Loucy (cell line): ENCODE results near the gene MARCO.

Source experiments
- H2AFZ ChIP-seq: fragments of 200-600 bp; sonication (generic); 2 replicates; pipeline ENCODE4 v1.6.0; 2016; ENCODE audit warnings: antibody characterized with exemption, mild to moderate bottlenecking, low read length, moderate library complexity
- H3F3A ChIP-seq: fragments of 200-600 bp; 2 replicates; pipeline ENCODE4 v1.6.0; 2016; ENCODE audit warnings: antibody characterized with exemption, low read depth, mild to moderate bottlenecking
- H3K27me3 ChIP-seq: fragments of 200-600 bp; sonication (generic); 2 replicates; pipeline ENCODE4 v1.6.1; 2014; ENCODE audit warnings: low read length, mild to moderate bottlenecking; ENCODE audit not compliant: insufficient read depth, poor library complexity, severe bottlenecking
- H3K36me3 ChIP-seq: fragments of 200-600 bp; sonication (generic); 2 replicates; pipeline ENCODE4 v1.6.1; 2016; ENCODE audit warnings: low read length; ENCODE audit not compliant: insufficient read depth
- H3K4me1 ChIP-seq: fragments of 200-600 bp; sonication (generic); 2 replicates; pipeline ENCODE4 v1.5.1; 2014; ENCODE audit warnings: low read length, mild to moderate bottlenecking; ENCODE audit not compliant: insufficient read depth, poor library complexity, severe bottlenecking
- H3K4me2 ChIP-seq: fragments of 200-600 bp; sonication (generic); 2 replicates; pipeline ENCODE4 v1.6.0; 2014; ENCODE audit warnings: antibody characterized with exemption, low read length, low read depth, mild to moderate bottlenecking; ENCODE audit not compliant: poor library complexity, severe bottlenecking
- H3K4me3 ChIP-seq: fragments of 200-600 bp; sonication (generic); 2 replicates; pipeline ENCODE4 v1.5.1; 2014; ENCODE audit warnings: low read length, mild to moderate bottlenecking, mixed read lengths; ENCODE audit not compliant: poor library complexity, severe bottlenecking
- H3K79me2 ChIP-seq: fragments of 200-600 bp; sonication (generic); 2 replicates; pipeline ENCODE4 v1.6.1; 2014; ENCODE audit warnings: low read length; ENCODE audit not compliant: insufficient read depth
- H3K9ac ChIP-seq: fragments of 200-600 bp; sonication (generic); 2 replicates; pipeline ENCODE4 v1.6.0; 2014; ENCODE audit warnings: mild to moderate bottlenecking, low read depth, low read length, moderate library complexity; ENCODE audit not compliant: poor library complexity, severe bottlenecking
- H3K9me2 ChIP-seq: fragments of 200-600 bp; sonication (generic); replicated peaks from 2 replicates; pipeline ENCODE4 v1.6.1; 2016; ENCODE audit warnings: low read depth, low read length, mixed read lengths
- H3K9me3 ChIP-seq: fragments of 200-600 bp; sonication (generic); 2 replicates; pipeline ENCODE4 v1.6.1; 2014; ENCODE audit warnings: mild to moderate bottlenecking, antibody characterized with exemption, low read length, low read depth; ENCODE audit not compliant: insufficient read depth
- H4K20me1 ChIP-seq: fragments of 200-600 bp; sonication (generic); 2 replicates; pipeline ENCODE4 v1.6.0; 2014; ENCODE audit warnings: antibody characterized with exemption, low read length, mild to moderate bottlenecking; ENCODE audit not compliant: insufficient read depth, poor library complexity, severe bottlenecking
- EZH2phosphoT487 ChIP-seq: fragments of 200-600 bp; IDR thresholded peaks from 2 replicates; pipeline ENCODE4 v1.6.1; 2018; ENCODE audit warnings: antibody characterized with exemption, mild to moderate bottlenecking, moderate library complexity, borderline replicate concordance
- TF ChIP-seq, protein P1 (sequence below): fragments of 200-600 bp; sonication (generic); conservative IDR thresholded peaks from 2 replicates; pipeline ENCODE4 v1.5.1; 2014; ENCODE audit warnings: mild to moderate bottlenecking, antibody characterized with exemption, low read length

MARCO gene

DNA sequence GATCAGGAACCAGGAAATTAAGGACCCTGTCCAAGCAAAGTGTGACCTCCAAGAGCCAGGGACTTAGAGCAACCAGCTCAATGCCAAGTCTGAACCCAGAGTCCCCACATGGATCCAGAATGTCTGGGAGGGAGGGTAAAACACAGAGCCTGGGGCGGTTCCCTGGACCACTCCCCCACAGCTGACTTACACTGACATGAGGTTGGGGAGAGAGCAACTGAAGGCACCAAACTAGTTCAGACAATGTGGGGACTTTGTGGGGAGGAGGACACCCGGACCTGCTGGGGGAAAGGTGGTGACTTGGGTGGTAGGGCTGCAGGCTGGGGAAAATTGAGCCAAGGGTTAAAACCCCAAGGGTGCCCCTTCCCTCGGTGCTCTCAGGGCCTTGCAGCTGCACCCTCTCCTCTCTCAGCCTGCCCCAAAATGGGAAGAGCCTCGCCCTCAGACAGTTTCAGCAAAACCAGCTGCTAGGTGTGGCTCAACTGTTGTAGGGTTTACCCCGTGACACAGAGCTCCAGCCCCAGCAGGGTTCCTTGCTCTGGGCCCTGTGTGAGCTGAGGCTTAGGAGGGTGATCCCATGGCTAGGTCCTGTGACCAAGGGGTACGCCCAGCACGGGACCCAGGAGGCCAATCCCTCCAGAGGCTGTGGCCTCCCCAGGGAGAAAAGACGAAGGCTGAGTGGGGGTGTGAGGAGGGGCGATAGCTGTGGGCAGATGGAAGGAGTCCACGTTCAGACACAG is 28.6 kb downstream of the MARCO start:
- no peak overlapping the region for H3K4me3 ChIP-seq
- no peaks in the 10 kb centered on the region for H3K36me3 ChIP-seq
- H3F3A ChIP-seq, result no peaks in the 10 kb centered on the region
- H3K79me2 ChIP-seq, result no peaks in the 10 kb centered on the region
- no peaks in the 10 kb centered on the region for H3K4me1 ChIP-seq
- no peaks in the 10 kb centered on the region for H4K20me1 ChIP-seq
- no peaks in the 10 kb centered on the region for H3K9me3 ChIP-seq
- no peaks in the 10 kb centered on the region for H3K9me2 ChIP-seq
- H3K9ac ChIP-seq, result no peak overlapping the region
- TF ChIP-seq EZH2phosphoT487, result no peak
- TF ChIP-seq, protein P1, sequence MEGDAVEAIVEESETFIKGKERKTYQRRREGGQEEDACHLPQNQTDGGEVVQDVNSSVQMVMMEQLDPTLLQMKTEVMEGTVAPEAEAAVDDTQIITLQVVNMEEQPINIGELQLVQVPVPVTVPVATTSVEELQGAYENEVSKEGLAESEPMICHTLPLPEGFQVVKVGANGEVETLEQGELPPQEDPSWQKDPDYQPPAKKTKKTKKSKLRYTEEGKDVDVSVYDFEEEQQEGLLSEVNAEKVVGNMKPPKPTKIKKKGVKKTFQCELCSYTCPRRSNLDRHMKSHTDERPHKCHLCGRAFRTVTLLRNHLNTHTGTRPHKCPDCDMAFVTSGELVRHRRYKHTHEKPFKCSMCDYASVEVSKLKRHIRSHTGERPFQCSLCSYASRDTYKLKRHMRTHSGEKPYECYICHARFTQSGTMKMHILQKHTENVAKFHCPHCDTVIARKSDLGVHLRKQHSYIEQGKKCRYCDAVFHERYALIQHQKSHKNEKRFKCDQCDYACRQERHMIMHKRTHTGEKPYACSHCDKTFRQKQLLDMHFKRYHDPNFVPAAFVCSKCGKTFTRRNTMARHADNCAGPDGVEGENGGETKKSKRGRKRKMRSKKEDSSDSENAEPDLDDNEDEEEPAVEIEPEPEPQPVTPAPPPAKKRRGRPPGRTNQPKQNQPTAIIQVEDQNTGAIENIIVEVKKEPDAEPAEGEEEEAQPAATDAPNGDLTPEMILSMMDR, result no peak
- no peak overlapping the region for H2AFZ ChIP-seq
- H3K4me2 ChIP-seq, result no peak overlapping the region
- no peaks in the 10 kb centered on the region for H3K27me3 ChIP-seq

DNA sequence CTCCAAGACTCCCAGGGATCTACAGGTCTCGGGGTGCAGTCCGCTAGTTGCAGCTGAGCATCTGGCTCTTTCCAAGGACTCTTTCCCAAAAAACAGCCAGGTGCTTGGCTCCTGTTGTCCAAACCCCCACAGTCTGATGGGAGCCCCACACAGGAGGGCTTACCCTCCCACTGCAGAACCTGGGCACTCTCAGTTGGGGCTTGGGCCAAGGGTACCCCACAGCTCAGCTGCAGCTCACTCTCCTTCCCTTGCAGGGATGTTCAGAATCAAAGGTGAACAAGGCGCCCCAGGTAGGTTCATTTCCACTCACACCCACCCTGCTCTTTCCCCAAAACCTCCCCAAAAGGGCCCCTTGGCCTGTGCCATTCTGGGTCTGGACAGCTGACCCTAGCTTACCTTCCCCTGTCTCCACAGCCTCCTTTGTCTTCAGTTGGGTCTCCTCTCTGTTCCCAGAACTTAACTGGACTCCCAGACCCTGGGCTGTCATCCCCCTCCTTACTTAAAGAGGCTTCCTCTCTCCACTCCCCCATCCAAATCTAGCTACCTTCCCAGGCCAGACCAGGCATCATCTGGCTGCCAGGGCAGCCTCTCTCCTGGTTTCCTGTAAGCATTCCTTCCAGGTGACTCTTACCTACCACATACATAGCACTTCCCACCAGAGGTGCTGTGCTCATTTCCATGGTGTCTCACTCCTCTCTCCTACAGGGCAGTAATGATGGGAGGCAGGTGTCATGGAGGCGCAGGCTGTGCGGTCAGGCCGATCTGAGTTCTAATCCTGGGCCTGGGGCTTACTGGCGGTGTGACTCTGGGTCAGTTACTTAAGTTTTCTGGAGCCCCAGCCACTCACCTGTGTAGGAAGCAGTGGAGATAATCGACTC is 29.5 kb downstream of the MARCO start:
- Histone ChIP-seq H4K20me1 (no peaks in the 10 kb centered on the region), H3K36me3 (no peaks in the 10 kb centered on the region), H3K4me1 (no peaks in the 10 kb centered on the region), H3K79me2 (no peaks in the 10 kb centered on the region), H3K27me3 (no peaks in the 10 kb centered on the region), H3K4me2 (no peak overlapping the region), H3K9me3 (no peaks in the 10 kb centered on the region), H3K9me2 (no peaks in the 10 kb centered on the region), H3F3A (no peaks in the 10 kb centered on the region), H3K9ac (no peak overlapping the region), H2AFZ (no peak overlapping the region), H3K4me3 (no peak overlapping the region)
- TF ChIP-seq, protein P1, result no peak
- TF ChIP-seq EZH2phosphoT487, result no peak

DNA sequence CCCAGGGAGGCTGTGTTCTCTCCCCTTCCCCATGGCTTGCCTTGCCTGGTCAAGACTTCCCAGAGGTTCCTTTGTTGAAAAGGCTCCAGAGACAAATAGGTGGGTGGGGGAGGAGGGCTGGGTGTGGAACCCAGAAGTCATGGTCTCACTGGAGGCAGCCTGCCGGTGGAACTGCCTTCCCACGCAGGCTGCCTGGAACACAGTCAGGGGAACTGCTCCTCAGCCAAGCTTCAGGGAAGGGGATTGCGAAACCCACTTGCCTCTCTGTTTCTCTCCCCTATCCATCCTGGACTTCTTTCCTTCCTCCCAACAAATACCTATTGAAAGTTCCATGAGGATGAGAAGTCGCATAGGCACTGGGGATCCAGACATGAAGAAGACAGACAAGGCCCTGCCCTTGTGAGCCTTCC is 31.6 kb downstream of the MARCO start:
- no peaks in the 10 kb centered on the region for H3K79me2 ChIP-seq
- H3K9ac ChIP-seq, result no peak overlapping the region
- no peaks in the 10 kb centered on the region for H3K27me3 ChIP-seq
- TF ChIP-seq EZH2phosphoT487, result no peak
- TF ChIP-seq, protein P1, result no peak
- H2AFZ ChIP-seq, result no peak overlapping the region
- no peaks in the 10 kb centered on the region for H3K9me2 ChIP-seq
- H3K4me3 ChIP-seq, result no peak overlapping the region
- no peaks in the 10 kb centered on the region for H3K4me1 ChIP-seq
- H3K4me2 ChIP-seq, result no peak overlapping the region
- no peaks in the 10 kb centered on the region for H3K36me3 ChIP-seq
- no peaks in the 10 kb centered on the region for H4K20me1 ChIP-seq
- H3F3A ChIP-seq, result no peaks in the 10 kb centered on the region
- no peaks in the 10 kb centered on the region for H3K9me3 ChIP-seq
